ENCODE results near the gene NEXN.

GRCh38 chr1:77940921-77941570 is 52.6 kb downstream of the NEXN start:
- TF ChIP-seq CTCF (IDR thresholded peaks at IDR 0.05) (no peak), EZH2 (IDR thresholded peaks at IDR 0.05; ENCODE audit: borderline replicate concordance, insufficient read depth, low read depth, low read length, poor library complexity, severe bottlenecking) (no peak)

All from B cell (primary cell).